GM12801 (cell line): Measurements from ENCODE around the gene MANF.

ENCODE experiments used
- CTCF ChIP-seq: IDR thresholded peaks from one replicate; pipeline ENCODE4 v1.5.1; 2011; ENCODE audit warnings: control low read depth; ENCODE audit not compliant: insufficient read length; ENCODE audit errors: extremely low read depth

MANF gene

DNA sequence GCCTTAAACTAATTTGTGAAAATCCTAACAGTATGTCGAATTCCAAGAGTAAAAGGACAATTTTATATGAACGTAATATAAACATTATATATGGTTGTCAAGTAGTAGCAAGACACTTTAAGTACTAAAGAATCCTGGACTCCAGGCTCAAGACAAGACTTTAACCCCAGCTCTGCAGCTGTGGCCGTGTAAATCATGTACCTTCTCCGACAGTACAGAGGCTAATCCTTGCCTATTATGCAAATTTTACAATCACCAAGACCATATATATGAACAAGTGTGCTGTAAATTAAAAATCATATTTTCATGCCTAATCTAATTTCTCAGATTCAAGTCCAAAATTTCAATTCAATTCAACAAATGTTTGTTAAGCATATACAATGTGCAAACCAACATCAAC lies 41.8 kb downstream of the MANF start:
- no peak for TF ChIP-seq CTCF

GRCh38 chr3:51429138-51429537 lies 44.0 kb downstream of the MANF start:
- no peak for TF ChIP-seq CTCF

DNA sequence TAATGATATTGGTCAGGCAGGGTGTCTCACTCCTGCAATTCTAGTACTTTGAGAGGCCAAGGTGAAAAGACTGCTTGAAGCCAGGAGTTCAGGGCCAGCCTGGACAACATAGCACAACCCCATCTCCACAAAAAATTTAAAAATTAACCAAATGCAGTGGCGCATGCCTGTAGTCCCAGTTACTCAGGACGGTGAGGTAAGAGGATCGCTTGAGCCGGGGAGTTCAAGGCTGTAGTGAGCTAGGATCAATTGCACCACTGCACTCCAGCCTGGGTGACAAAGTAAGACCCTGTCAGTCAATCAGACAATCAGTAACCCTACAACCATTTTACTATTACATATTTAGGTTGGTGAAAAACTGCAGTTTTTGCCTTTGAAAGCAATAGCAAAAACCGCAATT lies 49.0 kb downstream of the MANF start:
- TF ChIP-seq CTCF: no peak

DNA sequence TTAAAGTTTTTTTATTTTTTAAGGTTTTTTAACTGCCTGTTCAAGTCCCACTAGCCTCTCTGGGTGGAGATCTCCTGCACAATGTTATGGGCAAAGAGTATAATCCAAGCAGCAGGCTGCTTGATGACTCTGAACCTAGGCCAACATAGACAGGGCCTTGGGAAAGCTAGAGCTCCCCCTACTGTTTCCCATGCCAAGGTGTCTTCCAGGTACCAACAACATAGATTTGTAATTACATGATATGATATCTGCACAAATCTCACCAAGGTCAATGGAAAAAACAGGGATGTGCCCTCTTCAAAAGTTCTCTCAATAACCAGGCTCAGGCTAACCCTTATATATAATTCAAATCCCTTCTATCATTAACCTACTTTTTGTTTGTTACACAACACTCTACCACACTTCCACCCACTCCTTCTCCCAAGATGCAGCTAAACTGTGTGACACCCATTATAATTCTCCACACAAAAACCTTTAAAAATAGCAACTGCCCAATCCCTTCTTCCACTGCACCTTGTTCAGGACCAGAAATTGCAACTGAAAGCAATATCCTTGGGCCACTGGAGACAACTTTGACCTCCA lies 49.7 kb downstream of the MANF start:
- no peak for TF ChIP-seq CTCF

- TF ChIP-seq CTCF: no peak
These were observed 52.0 kb downstream of the MANF start for GRCh38 chr3:51436998-51437639.
